ENCODE measurements around the gene NAALADL2. TPM values are rescaled to one million over a fixed set of nuclear protein-coding genes. Genes with fewer than 3 reads are reported as not detected.

The NAALADL2 gene
- total RNA-seq, 4 donors from 2014 or later, result 3.8 to 20.3 (median 8.6) TPM

- TF ChIP-seq POLR2A (IDR thresholded peaks at IDR 0.05; ENCODE audit: low read depth) (no peak), POLR2AphosphoS5 (IDR thresholded peaks at IDR 0.05) (no peak), CTCF (IDR thresholded peaks at IDR 0.05) (no peak), EP300 (IDR thresholded peaks at IDR 0.05) (no peak)
- intact Hi-C loops (cut with DNase I), result no loop called here
- H3K27me3 ChIP-seq, result no peaks in the 10 kb centered on the region
- no peaks in the 10 kb centered on the region for H3K4me1 ChIP-seq
- no peak for DNase-seq (ENCODE audit: extremely low spot score)
- H3K4me3 ChIP-seq, result no peak overlapping the region
- H3K9me3 ChIP-seq, result no peaks in the 10 kb centered on the region
- H3K27ac ChIP-seq (replicated peaks in 1 of 4), result no peak overlapping the region
- no peaks in the 10 kb centered on the region for H3K36me3 ChIP-seq
Measured at GRCh38 chr3:175479800-175480199, 620.7 kb downstream of the NAALADL2 start.

GRCh38 chr3:175484666-175485065 is 625.5 kb downstream of the NAALADL2 start:
- Histone ChIP-seq H3K27ac (replicated peaks in 1 of 4) (no peak overlapping the region), H3K4me3 (no peak overlapping the region), H3K9me3 (no peaks in the 10 kb centered on the region), H3K27me3 (no peaks in the 10 kb centered on the region), H3K36me3 (no peaks in the 10 kb centered on the region), H3K4me1 (no peaks in the 10 kb centered on the region)
- intact Hi-C loops (cut with DNase I), result no loop called here
- WGBS, result 96% methylated on average over 2 of the region's 2 CpGs
- TF ChIP-seq EP300 (IDR thresholded peaks at IDR 0.05) (no peak), POLR2AphosphoS5 (IDR thresholded peaks at IDR 0.05) (no peak), CTCF (IDR thresholded peaks at IDR 0.05) (no peak), POLR2A (IDR thresholded peaks at IDR 0.05; ENCODE audit: low read depth) (no peak)
- no peak for DNase-seq (ENCODE audit: extremely low spot score)

GRCh38 chr3:175485436-175485835 is 626.3 kb downstream of the NAALADL2 start:
- Histone ChIP-seq H3K27ac (replicated peaks in 1 of 4) (no peak overlapping the region), H3K36me3 (no peaks in the 10 kb centered on the region), H3K9me3 (no peaks in the 10 kb centered on the region), H3K27me3 (no peaks in the 10 kb centered on the region), H3K4me3 (no peak overlapping the region), H3K4me1 (no peaks in the 10 kb centered on the region)
- WGBS, result 92% methylated on average over 1 of the region's 1 CpG
- intact Hi-C loops (cut with DNase I), result no loop called here
- DNase-seq (ENCODE audit: extremely low spot score), result no peak
- no peak for TF ChIP-seq EP300 (IDR thresholded peaks at IDR 0.05)
- TF ChIP-seq CTCF (IDR thresholded peaks at IDR 0.05), result no peak
- no peak for TF ChIP-seq POLR2AphosphoS5 (IDR thresholded peaks at IDR 0.05)
- TF ChIP-seq POLR2A (IDR thresholded peaks at IDR 0.05; ENCODE audit: low read depth), result no peak

- DNase-seq (ENCODE audit: extremely low spot score), result no peak
- no peak overlapping the region for H3K27ac ChIP-seq (replicated peaks in 1 of 4)
- H3K9me3 ChIP-seq, result no peaks in the 10 kb centered on the region
- 66% methylated on average over 6 of the region's 6 CpGs for WGBS
- intact Hi-C loops (cut with DNase I), result no loop called here
- H3K4me1 ChIP-seq, result no peaks in the 10 kb centered on the region
- H3K27me3 ChIP-seq, result no peaks in the 10 kb centered on the region
- TF ChIP-seq POLR2A (IDR thresholded peaks at IDR 0.05; ENCODE audit: low read depth) (no peak), CTCF (IDR thresholded peaks at IDR 0.05) (no peak), POLR2AphosphoS5 (IDR thresholded peaks at IDR 0.05) (no peak), EP300 (IDR thresholded peaks at IDR 0.05) (no peak)
- H3K36me3 ChIP-seq, result no peaks in the 10 kb centered on the region
- no peak overlapping the region for H3K4me3 ChIP-seq
Measured at GRCh38 chr3:175486255-175486654, 627.1 kb downstream of the NAALADL2 start.

GRCh38 chr3:175489406-175489805 is 630.3 kb downstream of the NAALADL2 start:
- no peak for TF ChIP-seq CTCF (IDR thresholded peaks at IDR 0.05)
- no peak for TF ChIP-seq POLR2A (IDR thresholded peaks at IDR 0.05; ENCODE audit: low read depth)
- no peak for TF ChIP-seq POLR2AphosphoS5 (IDR thresholded peaks at IDR 0.05)
- TF ChIP-seq EP300 (IDR thresholded peaks at IDR 0.05), result no peak
- 73% methylated on average over 1 of the region's 1 CpG for WGBS
- no peak for DNase-seq (ENCODE audit: extremely low spot score)
- no peaks in the 10 kb centered on the region for H3K27me3 ChIP-seq
- H3K27ac ChIP-seq (replicated peaks in 1 of 4), result no peak overlapping the region
- H3K4me3 ChIP-seq, result no peak overlapping the region
- no peaks in the 10 kb centered on the region for H3K4me1 ChIP-seq
- intact Hi-C loops (cut with DNase I), result no loop called here
- H3K36me3 ChIP-seq, result no peaks in the 10 kb centered on the region
- H3K9me3 ChIP-seq, result no peaks in the 10 kb centered on the region
